WI38 (cell line): ENCODE measurements around the gene MYO16.
A peak's percentile ranks its signal among the peaks of the same experiment; 100 is the strongest.
"Not testable (repeated sequence)": the region's sequence is repeated elsewhere in the genome, so short reads cannot be mapped to it uniquely, and the experiment has no call there.

Experiments used
- H3K4me3 ChIP-seq: 2 replicates; pipeline ENCODE4 v1.5.1; 2011; ENCODE audit warnings: low read depth, mild to moderate bottlenecking, control low read depth, low read length
- CTCF ChIP-seq: IDR thresholded peaks from 2 replicates; pipeline ENCODE4 v1.5.1; 2012; ENCODE audit warnings: low read depth, mild to moderate bottlenecking, control low read depth, low read length

Gene MYO16

GRCh38 chr13:108983273-108983672 lies 353.9 kb downstream of the MYO16 start:
- TF ChIP-seq CTCF = no peak
- H3K4me3 ChIP-seq = no peak overlapping the region

GRCh38 chr13:108984251-108984920 lies 355.0 kb downstream of the MYO16 start:
- TF ChIP-seq CTCF = no peak
- H3K4me3 ChIP-seq = no peak overlapping the region

GRCh38 chr13:108985166-108985565 lies 355.8 kb downstream of the MYO16 start:
- peak overlapping the region; percentile 36 for H3K4me3 ChIP-seq
- no peak for TF ChIP-seq CTCF

- no peak for TF ChIP-seq CTCF
- H3K4me3 ChIP-seq = no peak overlapping the region
Observed at GRCh38 chr13:108987517-108987916, 358.1 kb downstream of the MYO16 start.

- no peak for TF ChIP-seq CTCF
- no peak overlapping the region for H3K4me3 ChIP-seq
Observed at GRCh38 chr13:108987944-108988343, 358.5 kb downstream of the MYO16 start.

GRCh38 chr13:108991416-108991815 lies 362.0 kb downstream of the MYO16 start:
- H3K4me3 ChIP-seq = not testable (repeated sequence)

- no peak for TF ChIP-seq CTCF
- H3K4me3 ChIP-seq = no peak overlapping the region
Observed at GRCh38 chr13:108993346-108993745, 363.9 kb downstream of the MYO16 start.

- no peak overlapping the region for H3K4me3 ChIP-seq
- no peak for TF ChIP-seq CTCF
Observed at GRCh38 chr13:108996430-108996829, 367.0 kb downstream of the MYO16 start.
